ENCODE data around the gene PTPRN2.

DNA sequence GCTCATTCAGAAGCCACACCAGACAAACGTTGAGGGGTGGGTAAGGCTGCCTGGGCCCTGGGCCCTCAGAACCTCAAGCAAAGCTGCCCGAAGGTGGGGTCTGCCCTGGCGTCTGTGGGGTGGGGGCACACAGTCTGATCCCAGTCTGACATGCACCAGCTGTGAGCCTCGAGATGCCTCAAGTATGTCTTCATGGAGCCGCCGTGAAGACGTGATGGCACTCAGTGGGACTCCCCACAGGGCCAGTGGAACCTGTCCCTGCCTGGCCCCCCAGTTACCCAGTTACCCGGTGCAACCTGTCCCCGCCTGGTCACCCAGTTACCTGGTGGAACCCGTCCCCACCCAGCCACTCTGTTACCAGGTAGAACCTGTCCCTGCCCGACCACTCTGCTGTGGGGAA lies 351.2 kb downstream of the PTPRN2 start:
- TF ChIP-seq, protein P1, sequence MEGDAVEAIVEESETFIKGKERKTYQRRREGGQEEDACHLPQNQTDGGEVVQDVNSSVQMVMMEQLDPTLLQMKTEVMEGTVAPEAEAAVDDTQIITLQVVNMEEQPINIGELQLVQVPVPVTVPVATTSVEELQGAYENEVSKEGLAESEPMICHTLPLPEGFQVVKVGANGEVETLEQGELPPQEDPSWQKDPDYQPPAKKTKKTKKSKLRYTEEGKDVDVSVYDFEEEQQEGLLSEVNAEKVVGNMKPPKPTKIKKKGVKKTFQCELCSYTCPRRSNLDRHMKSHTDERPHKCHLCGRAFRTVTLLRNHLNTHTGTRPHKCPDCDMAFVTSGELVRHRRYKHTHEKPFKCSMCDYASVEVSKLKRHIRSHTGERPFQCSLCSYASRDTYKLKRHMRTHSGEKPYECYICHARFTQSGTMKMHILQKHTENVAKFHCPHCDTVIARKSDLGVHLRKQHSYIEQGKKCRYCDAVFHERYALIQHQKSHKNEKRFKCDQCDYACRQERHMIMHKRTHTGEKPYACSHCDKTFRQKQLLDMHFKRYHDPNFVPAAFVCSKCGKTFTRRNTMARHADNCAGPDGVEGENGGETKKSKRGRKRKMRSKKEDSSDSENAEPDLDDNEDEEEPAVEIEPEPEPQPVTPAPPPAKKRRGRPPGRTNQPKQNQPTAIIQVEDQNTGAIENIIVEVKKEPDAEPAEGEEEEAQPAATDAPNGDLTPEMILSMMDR (conservative IDR thresholded peaks at IDR 0.05; ENCODE audit: low read depth, low read length) = no peak
- TF ChIP-seq EZH2 (IDR thresholded peaks at IDR 0.05; ENCODE audit: borderline replicate concordance, low read depth, low read length, poor library complexity, severe bottlenecking) = no peak

Measured in A673 (cell line).